ENCODE measurements around the gene MTHFS. TPM values are rescaled to one million over a fixed set of nuclear protein-coding genes. Genes with fewer than 3 reads are reported as not detected.

Gene MTHFS
- total RNA-seq, 2 experiments from 2014 or later = 17.0 to 22.1 TPM

- CTCF ChIA-PET = no interaction called here
- Mint-ChIP-seq H3K4me3 (no peak overlapping the region), H3K27ac (no peak overlapping the region), H3K27me3 (peaks cover 2% of the 10 kb centered on the region), H3K4me1 (peaks cover 6% of the 10 kb centered on the region), H3K36me3 (no peaks in the 10 kb centered on the region), H3K9me3 (ENCODE audit: low read depth) (no peaks in the 10 kb centered on the region)
- ATAC-seq (no peak), DNase-seq (no peak)
Observed at GRCh38 chr15:79812541-79812940, 84.3 kb downstream of the MTHFS start.

DNA sequence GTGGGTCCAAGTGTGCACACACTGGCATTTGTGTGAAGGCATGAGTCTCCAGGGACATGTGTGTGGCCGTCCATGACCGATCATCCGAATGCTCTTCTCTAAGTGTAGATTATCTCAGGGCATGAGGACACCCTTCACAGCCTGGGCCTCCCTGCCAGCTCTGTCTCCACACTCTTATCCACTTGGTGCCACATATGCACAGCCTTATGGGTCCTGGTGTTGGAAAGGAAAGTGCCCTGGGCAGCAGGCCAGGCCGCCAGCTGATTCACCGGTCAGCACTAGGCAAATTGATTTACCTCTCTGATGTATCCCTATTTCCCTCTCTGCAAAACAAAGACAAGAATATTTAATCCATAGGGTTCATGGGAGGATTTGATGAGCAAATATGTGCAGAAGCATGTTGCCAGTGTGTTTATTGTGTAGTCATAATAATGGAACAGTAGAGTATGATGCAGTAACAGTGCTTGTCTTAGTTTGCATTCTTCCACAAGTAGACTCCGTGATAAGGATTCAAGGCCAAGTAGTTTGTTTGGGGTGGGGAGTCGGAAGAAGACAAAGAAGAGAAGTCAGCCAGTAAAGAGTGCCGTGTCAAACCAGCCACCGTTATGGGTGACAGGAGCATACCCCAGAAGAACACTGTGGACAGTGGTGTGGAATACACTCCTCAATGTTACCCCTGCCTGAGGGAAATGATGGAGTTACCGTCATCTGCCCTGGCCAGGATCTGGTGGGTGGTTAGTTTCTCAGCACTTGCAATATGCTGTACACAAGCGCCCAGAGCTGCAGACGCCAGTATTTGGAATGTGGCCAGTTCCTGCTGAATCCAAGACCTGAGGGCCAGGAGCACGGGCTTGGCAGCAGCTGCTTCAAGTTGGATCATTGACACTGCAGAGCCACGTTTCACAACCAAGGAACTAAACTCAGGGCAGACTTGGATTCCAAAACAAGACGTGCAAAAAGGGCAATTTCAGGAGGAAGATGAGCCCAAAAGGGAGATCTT lies 85.1 kb downstream of the MTHFS start:
- DNase-seq (no peak), ATAC-seq (no peak)
- H3K9me3 Mint-ChIP-seq (ENCODE audit: low read depth) = no peaks in the 10 kb centered on the region
- CTCF ChIA-PET = no interaction called here
- H3K36me3 Mint-ChIP-seq = no peaks in the 10 kb centered on the region
- no peak overlapping the region for H3K4me3 Mint-ChIP-seq
- peaks cover 6% of the 10 kb centered on the region for H3K4me1 Mint-ChIP-seq
- H3K27me3 Mint-ChIP-seq = peaks cover 2% of the 10 kb centered on the region
- H3K27ac Mint-ChIP-seq = no peak overlapping the region

DNA sequence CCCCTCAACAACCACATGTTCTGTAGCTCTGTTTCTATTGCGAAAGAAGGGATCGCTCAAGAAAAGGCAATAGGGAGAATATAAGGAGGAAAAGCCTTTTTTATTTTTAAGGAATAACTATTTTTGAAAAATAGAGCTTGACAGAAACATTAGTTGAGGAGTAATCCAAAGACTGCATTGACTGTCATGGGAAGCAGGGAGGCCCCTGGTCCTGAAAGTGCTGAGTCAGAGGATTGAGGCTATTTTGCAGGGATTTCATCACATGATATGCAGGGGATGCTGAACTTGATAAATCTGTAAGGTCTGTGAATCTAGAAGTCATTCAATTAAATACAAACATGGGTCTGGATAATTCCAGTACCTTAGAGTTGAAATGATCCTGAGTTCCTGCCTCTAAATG lies 92.0 kb downstream of the MTHFS start:
- Mint-ChIP-seq H3K4me1 (peaks cover 5% of the 10 kb centered on the region), H3K9me3 (ENCODE audit: low read depth) (no peaks in the 10 kb centered on the region), H3K36me3 (no peaks in the 10 kb centered on the region), H3K4me3 (no peak overlapping the region), H3K27me3 (peaks cover 8% of the 10 kb centered on the region), H3K27ac (no peak overlapping the region)
- ATAC-seq (no peak), DNase-seq (no peak)
- CTCF ChIA-PET = no interaction called here

DNA sequence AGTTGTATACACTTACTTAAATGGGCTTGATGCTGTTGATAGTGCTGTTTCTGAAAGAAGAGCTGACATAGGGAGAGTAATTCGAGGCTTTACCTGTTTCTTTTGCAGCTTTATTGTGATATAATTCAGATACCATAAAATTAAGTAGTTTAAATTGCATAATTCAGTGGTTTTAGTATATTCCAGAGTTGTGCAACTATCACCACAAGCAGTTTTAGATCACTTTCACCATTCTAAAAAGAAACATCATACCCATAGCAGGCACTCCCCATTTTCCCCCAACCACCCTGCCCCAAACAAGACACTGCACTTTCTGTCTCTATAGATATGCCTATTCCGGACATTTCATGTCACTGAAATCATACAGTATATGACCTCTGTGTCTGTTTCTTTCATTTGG lies 98.5 kb downstream of the MTHFS start:
- peaks cover 2% of the 10 kb centered on the region for H3K27me3 Mint-ChIP-seq
- no peak for ATAC-seq
- no peak overlapping the region for H3K27ac Mint-ChIP-seq
- H3K9me3 Mint-ChIP-seq (ENCODE audit: low read depth) = no peaks in the 10 kb centered on the region
- CTCF ChIA-PET = interaction anchor here (1.4 kb wide), 1 partner anchor 55 kb away, joined by 4 read pairs; no protein-coding TSS in a partner anchor
- H3K4me3 Mint-ChIP-seq = no peak overlapping the region
- no peaks in the 10 kb centered on the region for H3K4me1 Mint-ChIP-seq
- no peaks in the 10 kb centered on the region for H3K36me3 Mint-ChIP-seq
- DNase-seq = no peak

Other genes with a start within 250 kb of the MTHFS start
- 10 to 100 TPM; 12.0 to 13.8 TPM for gene BCL2A1, start 74.2 kb upstream of the MTHFS start, total RNA-seq
- gene ZFAND6, start 162.7 kb upstream of the MTHFS start, total RNA-seq = 10 to 100 TPM; 36.7 to 42.1 TPM